Activated naive CD4-positive, alpha-beta T cell treated with anti-CD3 and anti-CD28 coated beads, Interleukin-2, amount 50 U/mL, for 16 hours (primary cell): Measurements from ENCODE around the gene WWTR1.

Experiments
- DNase-seq: peaks from one replicate; pipeline ENCODE4 v3.0.0-alpha.2; 2020

The WWTR1 gene

DNA sequence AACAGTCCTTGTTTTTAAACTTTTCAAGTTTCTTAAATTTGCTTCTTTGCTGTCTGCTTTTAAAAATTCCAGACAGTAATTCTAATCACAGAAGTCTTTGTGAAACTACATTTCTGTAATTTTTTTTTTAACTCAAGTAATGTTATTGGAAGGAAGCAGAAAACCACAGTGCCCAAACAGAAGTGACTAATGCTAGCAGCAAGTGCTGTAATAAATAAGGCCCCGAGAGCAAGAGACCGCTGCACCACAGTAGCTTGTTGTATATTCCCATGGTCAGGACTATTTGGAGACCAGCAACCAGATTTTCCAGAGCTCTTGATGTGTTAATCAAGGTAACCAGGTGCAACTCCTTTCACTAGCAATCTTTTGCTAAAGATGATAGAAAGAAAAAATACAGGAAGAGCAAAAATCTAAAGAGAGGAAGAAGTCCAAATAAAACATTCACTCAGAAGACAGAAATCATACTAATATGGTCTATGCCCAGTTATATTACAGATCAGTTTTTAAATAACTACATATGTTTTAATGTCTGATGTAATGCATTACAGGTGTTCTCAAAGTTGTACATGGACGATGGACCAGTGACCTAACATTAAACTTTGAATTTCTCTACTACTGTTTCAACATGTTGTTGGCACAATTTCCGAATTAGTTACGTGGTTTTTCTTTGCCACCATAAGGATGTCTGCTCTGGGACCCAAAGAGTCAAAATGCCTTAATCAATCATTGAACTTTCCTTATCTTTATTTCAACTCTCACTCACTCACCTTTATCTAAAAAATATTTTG is 36.4 kb downstream of the WWTR1 start:
- no peak for DNase-seq

DNA sequence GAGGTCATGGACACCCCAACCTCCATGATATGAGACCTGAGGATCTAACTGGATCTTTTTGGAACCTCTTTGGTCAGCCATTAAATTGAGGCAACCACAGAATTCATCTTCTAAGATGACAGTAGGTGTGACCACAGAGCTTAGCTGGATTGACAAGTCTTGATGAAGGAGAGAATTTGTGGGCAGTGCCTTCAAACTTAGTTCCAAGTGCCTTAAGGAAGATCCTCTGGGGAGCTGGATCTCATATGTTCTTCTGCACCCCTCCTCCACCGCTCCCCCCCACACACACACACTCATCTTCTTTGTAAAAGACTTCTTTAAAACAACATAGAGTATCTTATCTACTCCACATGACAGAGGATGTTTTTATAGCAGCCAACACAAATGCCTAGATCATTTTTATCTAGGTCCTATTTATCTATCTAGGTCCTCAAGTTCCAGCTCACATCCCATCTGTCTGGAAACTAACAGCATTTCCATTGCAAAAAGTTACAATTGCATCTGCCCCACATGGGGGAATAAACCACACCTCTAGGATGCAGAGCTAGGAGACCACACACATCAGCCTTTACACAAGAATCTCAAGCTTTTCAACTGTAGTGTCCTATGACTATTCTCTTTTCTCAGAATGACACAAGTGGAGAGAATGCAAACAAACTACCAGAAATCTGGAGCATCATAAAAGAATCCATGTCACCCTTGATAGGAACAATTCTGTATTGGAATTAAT is 37.4 kb downstream of the WWTR1 start:
- DNase-seq, result no peak

DNA sequence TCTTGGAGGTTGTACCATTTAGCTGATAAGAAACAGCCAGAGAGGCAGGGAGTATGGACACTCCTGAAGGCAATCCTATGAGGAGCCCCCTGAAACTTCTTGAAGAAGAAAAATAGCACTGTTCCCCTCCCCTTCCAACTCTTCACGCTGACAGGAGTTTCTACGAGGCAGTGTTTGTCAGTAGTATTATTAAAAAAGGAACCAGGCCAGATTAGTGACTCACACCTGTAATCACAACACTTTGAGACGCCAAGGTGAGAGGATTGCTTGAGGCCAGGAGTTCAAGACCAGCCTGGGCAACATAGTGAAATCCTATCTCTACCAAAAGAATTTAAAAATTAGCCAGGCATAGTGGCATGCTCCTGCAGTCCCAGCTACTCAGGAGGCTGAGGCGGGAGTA is 38.7 kb downstream of the WWTR1 start:
- no peak for DNase-seq

DNA sequence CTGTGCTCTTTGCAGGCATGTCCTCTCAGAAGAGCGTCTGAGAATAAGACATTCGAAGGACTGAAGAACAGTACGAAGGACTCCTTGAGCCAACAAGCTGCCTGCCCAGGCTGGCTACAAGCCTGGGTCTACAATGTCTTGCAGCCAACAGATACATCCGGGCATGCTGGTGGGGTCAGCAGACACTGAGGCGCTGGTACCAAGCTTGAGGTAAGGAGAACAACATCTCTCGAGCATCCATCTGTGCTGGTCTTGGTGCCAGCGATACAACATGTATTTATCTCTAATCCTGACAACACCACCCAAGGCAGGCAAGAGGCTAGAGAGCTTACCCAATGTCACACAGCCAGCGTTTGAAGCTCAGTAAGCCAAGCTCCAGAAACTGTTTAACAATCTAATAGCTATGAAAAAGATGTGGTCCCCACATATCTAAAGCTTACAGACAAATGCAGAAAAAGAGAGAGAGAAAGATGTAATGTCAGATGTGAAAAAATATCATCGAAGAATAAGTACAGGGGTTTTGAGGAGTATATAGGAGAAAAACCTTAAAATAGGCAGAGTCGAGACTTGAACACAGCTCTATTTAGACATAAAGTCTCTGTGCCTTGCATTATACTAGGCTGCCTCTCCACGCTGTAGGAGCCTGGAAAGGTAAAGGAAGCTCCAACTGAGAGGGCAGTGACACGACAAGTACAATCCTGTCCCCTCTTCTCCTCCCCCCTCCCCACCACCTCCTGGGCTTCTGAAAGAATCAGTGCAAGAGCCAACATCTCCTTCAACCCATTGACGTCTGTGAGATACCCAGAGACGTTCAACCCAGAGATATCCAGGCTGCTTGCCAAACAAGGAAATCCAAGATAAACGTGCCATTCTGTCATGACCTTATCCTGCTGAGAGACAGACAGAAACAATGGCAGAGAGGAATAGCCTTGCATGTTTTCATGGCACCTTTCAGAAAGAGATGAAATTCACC is 39.4 kb downstream of the WWTR1 start:
- DNase-seq, result no peak

DNA sequence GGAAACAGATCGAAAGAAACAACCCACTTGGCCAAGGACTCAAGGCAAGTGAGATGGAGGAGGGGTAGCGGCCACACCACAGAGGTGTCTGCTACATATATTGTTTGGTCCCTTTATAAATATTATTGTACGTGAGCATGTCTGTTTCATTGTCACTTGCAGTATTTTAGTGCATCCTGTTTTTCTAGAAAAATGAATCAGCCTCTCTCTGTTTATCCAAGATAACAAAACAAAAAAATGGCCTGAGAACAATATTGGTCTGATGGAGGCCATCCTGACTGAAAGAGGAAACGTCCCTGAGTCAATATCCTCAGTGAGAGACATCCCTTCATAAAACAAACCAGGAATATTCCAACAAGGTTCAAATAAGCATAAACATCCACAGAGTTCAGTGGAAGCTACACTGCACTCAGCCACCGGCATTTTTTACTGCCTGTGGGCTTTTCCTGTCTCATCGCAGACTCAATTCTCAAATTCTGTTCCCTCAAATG is 42.0 kb downstream of the WWTR1 start:
- DNase-seq, result no peak

DNA sequence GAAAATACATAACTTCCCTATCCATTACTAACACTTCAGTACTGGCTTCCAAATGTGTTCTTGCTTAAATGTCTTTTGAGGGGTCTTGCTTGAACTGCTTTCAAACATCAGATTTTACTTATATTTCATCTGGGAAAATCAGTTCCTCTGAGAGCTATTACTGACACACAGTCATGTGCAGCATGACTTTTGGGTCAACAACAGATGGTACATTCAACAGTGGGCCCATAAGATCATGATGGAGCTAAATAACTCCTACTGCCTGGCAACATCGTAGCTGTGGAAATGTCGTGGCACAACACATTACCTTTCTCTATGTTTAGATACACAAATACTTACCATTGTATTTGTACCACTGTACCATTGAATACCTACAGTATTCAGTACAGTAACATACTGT is 43.8 kb downstream of the WWTR1 start:
- no peak for DNase-seq

DNA sequence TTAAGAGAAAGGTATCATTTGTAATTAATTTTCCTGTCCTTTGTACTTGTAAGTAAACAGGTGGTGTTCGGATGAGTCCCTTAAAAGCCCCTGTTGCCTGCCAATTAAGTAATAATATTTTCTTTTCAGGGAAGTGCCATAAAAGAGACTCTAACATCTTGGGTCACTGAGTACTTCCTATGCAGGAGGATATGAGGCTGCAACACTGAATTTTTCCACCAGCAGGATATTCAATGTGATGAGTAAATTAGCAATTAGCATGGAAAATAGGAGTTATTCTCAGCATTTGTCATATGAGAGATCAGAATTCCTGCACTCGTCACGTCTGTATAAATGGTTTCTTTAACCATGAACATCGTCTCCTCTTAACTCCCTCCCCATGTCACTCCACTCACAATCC is 45.4 kb downstream of the WWTR1 start:
- DNase-seq, result no peak

DNA sequence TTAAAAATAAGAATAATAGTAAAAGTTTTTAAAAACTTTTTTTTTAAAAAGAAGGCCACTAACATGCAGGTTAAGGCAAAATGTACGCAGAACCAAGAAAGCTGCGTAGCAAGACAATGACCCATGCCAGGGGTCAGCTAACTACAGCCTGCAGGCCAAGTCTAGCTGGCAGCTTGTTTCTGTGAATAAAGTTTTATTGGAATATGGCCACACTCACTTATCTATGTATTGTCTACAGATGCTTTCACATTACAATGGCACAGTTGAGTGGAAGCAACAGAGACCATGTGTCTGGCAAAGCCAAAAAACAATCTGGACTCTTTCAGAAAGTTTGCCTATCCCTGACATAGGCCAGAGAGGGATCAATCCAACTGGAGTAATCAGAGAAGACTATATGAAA is 46.7 kb downstream of the WWTR1 start:
- no peak for DNase-seq

DNA sequence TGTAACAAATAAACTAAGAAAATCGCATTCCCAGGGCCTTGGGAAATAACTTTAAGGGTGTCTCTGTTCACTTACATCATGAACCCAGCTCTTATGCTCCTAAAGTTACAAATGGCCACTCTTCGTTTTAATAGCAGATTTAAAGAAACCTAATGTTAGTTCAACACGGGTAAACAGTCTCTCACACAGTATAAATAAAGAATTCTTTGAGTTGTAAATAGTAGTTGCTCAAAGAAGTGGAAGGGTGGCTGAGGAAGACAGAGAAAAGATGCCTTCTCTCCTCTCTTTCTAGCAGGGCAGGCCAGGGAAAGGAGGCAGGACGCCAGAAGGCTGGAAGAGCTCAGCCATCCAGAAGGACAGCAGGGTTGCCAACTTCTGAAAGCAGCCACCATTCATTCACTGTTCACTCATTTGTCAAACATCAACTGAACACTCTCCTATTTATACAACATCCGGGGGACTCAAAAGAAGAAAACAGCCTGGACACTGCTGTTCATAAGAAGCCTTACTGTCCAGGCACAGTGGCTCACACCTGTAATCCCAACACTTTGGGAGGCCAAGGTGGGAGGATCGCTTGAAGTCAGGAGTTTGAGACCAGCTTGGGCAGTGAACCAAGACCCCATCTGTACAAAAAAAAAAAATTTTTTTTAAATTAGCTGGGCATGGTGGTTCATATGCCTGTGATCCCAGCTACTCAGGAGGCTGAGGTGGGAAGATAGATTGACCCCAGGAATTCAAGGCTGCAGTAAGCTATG is 47.3 kb downstream of the WWTR1 start:
- no peak for DNase-seq

DNA sequence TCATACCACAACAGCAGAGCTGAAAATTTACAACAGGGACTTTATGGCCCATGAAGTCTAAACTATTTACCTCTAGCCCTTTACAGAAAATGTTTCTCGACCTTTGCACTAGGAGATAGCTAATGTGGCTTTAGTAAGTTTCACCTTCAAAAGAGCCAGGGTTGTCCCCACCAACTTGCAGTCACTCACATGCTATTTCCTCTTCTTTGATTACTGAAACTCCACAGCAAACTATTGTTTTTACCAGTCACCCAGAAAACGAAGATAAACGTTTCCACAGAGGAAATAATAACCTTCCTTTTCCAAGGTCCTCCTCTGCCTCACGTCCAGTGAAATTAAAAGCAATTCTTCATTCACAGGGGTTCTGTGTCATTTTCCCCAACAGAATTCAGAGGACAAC is 48.2 kb downstream of the WWTR1 start:
- DNase-seq, result no peak

DNA sequence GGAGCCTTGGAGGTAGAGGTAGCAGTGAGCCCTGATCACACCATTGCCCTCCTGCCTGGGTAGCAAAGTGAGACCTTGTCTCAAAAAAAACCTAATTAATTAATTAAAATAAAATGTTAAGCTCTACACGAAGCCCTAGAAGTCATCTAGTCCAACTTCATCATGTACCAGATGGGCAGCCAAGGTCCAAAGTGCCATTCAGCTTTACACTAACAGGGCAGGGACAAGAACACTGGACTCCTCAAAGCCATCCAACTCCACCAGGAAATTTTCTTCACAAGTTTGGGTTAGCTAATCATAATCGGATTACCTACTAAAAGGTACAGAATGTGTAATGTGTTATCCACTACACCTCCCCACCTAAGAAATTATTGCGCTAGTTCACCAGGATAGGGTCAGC is 48.8 kb downstream of the WWTR1 start:
- DNase-seq, result no peak

DNA sequence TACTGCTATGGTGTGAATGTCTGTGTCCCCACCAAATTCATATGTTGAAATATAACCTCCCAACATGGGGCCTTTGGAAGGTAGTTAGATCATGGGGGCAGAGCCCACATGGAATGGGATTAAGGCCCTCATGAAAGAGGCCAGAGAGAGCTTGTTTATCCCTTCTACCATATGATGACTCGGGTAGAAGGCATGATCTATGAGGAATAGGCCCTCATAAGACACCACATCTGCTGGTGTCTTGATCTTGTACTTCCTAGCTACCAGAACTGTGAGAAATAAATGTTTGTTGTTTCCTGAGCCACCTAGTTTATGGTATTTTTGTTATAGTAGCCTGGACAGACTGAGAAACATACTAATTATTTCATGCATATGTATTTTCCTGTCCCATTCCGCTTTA is 51.9 kb downstream of the WWTR1 start:
- no peak for DNase-seq

DNA sequence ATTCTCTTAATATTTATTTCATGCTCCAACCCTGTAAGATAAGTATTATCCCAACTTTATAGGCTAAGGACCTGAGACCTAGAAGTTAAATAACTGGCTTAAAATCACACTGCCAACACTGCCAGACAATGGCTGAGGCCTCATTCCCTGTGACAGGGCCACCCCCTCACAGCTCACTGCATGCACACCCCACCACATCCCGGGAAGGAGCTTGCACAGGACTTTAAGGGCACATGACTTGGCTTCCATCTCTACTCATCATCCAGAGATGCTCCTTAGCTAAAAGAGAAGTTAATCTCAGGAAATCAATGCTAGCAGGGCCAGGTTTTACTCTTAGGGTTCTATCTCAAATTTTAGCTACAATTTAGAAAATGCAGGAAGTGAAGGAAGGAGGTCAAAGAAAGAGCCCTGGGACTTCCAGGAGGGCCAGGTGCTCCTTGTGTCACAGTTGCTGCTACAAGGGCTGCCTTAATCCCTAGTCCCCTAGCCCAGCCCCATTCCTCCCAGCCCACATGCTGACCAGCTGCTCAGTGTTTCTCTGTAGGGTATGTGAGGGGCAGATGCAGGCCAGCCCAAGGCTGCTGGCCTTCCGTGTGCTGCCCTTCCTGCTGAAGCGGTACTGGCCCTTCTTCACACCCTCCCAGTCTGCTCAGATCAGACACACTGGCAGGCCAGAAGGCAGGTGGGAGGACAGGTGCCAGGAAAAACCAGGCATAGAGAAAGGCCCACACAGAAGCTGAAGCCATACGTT is 53.5 kb downstream of the WWTR1 start:
- DNase-seq, result no peak

DNA sequence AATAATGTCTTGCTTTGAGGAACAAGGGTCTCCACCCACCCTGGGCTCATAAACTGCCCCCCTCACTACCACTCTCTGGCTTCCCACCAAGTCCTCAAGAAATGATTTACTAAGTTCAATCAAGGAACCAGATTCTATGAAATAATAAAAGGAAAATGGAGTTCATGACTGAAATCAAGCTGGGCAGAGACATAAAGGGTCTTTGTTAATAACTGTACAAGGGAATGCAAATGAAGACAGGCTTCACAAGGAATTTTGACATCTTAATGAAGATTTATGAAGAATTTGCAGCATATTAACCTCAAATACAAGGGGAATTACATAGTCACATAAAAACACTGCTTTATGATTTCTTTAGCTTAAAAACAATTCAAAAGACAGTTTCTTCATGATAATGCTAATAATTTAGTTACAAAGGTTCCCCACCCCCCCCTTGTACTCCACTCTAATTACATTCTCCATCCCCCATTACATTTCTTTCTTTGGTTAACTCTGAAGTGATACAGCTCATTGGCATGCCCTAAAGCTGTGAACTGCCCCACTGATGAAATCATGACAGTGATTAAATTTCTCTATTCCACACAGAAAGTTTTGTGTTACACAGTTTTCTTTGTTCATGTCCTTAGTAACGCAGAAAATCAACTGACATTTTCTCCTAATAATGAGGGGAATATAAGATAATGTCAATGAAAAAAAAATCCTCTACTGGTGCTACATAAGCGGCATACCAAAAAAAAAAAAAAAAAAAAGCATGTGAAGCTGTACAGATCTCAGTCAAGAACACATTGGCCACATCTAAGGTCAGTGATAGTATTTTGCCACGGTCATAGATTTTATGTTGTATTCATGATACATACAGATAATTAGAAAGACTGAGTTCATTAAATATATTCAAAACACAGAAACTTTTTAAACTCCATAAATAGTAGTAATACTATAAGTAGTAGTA is 54.4 kb downstream of the WWTR1 start:
- DNase-seq, result no peak

DNA sequence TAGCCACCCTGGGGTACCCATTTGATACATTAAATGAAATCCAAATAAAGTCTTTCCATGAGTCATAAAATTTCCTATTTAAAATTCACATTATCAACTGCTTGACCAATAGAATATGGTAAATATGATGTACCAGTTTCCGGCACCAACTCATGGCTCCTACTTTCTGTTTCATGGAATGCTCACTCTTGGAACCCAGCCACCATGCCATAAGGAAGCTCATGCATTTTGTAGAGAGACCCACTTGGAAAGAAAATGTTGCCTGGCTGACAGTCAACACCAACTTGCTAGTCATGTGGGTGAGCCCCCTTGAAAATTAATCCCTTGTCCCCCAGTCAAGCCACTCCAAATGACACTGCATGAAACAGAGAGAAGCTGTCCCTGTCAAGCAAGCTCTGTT is 57.2 kb downstream of the WWTR1 start:
- DNase-seq, result no peak

DNA sequence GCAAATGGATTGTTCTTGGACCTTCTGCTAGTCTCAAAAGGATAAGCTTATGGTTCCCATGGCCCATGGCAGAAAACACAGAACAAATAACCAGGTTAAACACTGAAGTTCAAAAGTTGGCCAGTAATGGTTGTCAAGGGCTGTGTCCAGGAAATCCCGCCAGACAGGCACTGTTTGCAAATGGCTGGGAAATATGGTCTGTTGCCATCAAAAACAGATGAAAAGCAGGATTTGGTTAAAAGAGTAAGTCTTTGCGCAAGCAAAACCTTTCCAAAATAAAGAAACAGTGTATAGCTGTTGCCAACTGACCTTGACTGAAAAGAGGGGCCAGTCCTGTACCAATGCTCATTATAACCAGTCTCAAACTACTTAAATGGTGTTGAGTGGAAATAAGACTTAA is 58.6 kb downstream of the WWTR1 start:
- no peak for DNase-seq

DNA sequence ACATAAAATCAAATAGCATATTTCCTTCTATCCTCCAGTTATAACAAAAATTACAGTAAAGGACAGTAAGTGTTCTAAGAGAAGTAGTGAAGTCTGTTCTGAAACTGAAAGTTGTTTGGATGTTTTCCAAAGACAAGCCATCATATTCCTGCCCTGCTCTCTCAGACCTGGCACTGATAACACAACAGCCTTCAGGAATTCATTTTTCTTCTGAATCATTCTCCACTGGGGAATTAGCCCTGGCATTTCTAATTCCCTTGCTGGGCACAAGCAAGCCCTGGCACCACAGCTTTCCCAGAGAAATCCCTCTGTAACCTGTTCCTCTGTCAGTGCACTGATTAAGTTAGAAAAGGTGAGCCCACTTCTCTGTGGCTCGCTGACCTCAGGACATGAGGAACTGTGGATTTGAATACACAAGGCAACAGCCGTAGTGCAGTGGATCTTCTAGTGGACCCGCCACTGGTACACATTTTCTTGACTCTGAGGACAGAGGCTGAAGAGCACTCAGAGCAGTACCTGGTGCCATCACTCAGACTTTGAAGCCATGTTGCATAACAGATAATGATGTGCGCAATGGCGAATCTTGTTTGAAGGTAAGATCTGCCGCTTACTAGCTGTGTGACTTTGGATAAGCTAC is 61.6 kb downstream of the WWTR1 start:
- DNase-seq, result no peak

DNA sequence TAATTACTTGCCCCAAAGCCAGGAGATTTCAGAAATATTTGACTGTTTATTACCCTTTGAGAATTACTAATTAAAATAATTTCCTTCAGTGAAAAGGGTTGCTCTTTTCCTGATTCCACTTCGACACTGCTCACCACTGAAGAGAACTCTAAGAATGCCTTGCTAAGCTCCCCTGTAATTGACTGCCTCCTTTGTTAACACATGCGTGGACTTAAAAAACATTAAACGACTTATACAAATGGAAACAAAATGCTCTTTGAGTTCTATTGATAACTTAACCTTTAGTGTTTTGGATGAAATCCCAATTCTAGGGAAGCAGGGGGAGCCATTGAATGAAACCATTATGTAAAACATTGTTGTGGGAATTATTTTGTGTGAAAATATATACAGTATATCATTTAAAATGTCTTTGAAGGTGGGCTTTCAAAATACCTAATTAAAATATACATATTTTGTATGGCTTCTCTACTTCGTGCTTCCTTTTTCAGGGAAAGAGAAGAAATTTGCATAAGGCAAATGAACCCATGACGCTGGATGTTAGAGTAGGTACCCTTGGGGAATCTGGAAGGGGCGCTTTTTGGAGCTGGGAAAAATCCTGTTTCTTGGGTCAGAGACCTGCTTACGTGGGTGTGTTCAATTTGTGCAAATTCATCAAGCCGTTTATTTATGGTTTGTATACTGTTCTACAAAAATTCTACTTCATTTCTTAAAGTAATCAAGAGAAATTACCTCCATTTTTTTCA is 64.2 kb downstream of the WWTR1 start:
- no peak for DNase-seq

DNA sequence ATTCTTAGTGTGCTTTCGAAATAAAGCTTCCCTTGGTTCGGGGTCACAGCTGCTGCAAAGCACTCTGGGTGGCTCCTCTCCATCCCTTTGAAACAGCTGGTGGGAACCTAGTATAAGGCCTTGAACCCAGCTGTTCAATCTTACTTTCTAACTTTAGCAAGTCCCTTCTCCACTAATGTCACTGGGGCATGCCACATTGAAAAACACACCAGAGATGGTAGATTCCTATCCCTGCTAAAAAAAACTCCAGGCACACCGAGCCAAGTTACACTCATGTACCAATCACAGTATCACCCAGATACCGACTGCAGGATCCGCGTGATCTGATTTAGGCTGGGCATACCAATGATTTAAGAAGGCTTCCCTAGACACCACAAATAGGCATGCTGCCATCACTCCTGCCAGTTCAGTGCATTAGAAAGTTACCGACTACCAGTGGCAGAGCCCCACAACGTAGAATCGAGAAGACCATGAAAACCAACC is 65.0 kb downstream of the WWTR1 start:
- DNase-seq, result no peak
